K562 (cell line): ENCODE data around the gene NISCH. TPM values are rescaled to one million over a fixed set of nuclear protein-coding genes. Genes with fewer than 3 reads are reported as not detected.

Experiments used
- ATAC-seq: fragments of 200-7000 bp; cut with Tn5 transposase; 3 replicates; pipeline ENCODE4 v1.9.1; 2020; ENCODE audit warnings: moderate library complexity
- BruUV-seq: library from RNA; stranded (reverse); fragments of 400-500 nt; replicated peaks from 2 replicates; lab custom pipeline; 2021; lab: Mats Ljungman, UMichigan
- CTCF ChIA-PET: fragments of 300-600 bp; formaldehyde crosslinking; extraction: SDS; loops from one replicate; lab custom pipeline; 2021; ENCODE audit warnings: low intra/inter-chr PET ratio; lab: Yijun Ruan, JAX
- POLR2A ChIA-PET: fragments of 300-600, 350-650 bp; sonication (Branson Sonifier 250); formaldehyde crosslinking; extraction: SDS; loops from one replicate; lab custom pipeline; 2021; ENCODE audit warnings: antibody characterized with exemption, inconsistent platforms; lab: Yijun Ruan, JAX
- DNase-seq, 4 experiments: peaks; one replicate each; pipeline versions ENCODE4 v3.0.0 to v3.0.0-alpha.2; 2011 to 2018; ENCODE audit warnings: low spot score in 3 of 4, mixed read lengths in 3 of 4; ENCODE audit errors: extremely low read depth in 1 of 4
- FAIRE-seq: peaks from 2 replicates; lab custom pipeline; 2011; peaks lifted over from hg19 to GRCh38; lab: Jason Lieb, UNC
- H2AFZ ChIP-seq: 2 replicates; pipeline ENCODE4 v1.6.0; 2011; ENCODE audit warnings: low read depth, low read length, control low read depth, inconsistent platforms
- H3K27ac ChIP-seq: fragments of 200-600 bp; 3 replicates; pipeline ENCODE4 v1.8.0; 2011; ENCODE audit warnings: low read depth, mild to moderate bottlenecking, control low read depth, inconsistent platforms, low read length, moderate library complexity, mixed read lengths; ENCODE audit errors: extremely low read depth
- H3K27me3 ChIP-seq, 2 experiments: fragments of 300-600 bp in 1 of 2; 2 replicates in 1 of 2; 3 replicates in 1 of 2; pipeline versions ENCODE4 v1.6.0 to v1.8.0; 2011; ENCODE audit warnings: inconsistent platforms in 2 of 2, low read length in 2 of 2, mild to moderate bottlenecking in 1 of 2, mixed read lengths in 1 of 2, moderate library complexity in 1 of 2; ENCODE audit not compliant: control insufficient read depth in 2 of 2, insufficient read depth in 2 of 2
- H3K36me3 ChIP-seq: fragments of 300-600 bp; 3 replicates; pipeline ENCODE4 v1.8.0; 2011; ENCODE audit warnings: mild to moderate bottlenecking, low read length, inconsistent platforms; ENCODE audit not compliant: control insufficient read depth, insufficient read depth
- H3K4me1 ChIP-seq, 2 experiments: fragments of 200-600 bp in 1 of 2; replicated peaks in 1 of 2; 2 replicates in 1 of 2; 3 replicates in 1 of 2; pipeline versions ENCODE4 v1.5.1 to v1.8.0; 2011; ENCODE audit warnings: inconsistent platforms in 2 of 2, low read length in 2 of 2, mild to moderate bottlenecking in 1 of 2, mixed read lengths in 1 of 2, moderate library complexity in 1 of 2; ENCODE audit not compliant: control insufficient read depth in 2 of 2, insufficient read depth in 2 of 2
- H3K4me2 ChIP-seq: 2 replicates; pipeline ENCODE4 v1.6.1; 2011; ENCODE audit warnings: low read length, control low read depth, inconsistent platforms, mixed read lengths; ENCODE audit not compliant: insufficient read depth
- H3K4me3 ChIP-seq: fragments of 200-600 bp; sonication (generic), shearing (Covaris generic); 2 replicates; pipeline ENCODE4 v1.5.1; 2016; ENCODE audit warnings: control low read depth, inconsistent platforms
- H3K79me2 ChIP-seq: fragments of 200-600 bp; 3 replicates; pipeline ENCODE4 v1.8.0; 2011; ENCODE audit warnings: low read length, inconsistent platforms; ENCODE audit not compliant: control insufficient read depth, insufficient read depth
- H3K9ac ChIP-seq, 2 experiments: 2 replicates each; pipeline versions ENCODE4 v1.6.0 to v1.6.1; 2011; ENCODE audit warnings: low read depth in 2 of 2, low read length in 2 of 2, control low read depth in 1 of 2, inconsistent platforms in 1 of 2, mild to moderate bottlenecking in 1 of 2, mixed read lengths in 1 of 2; ENCODE audit not compliant: insufficient read depth in 1 of 2
- H3K9me1 ChIP-seq: one replicate; pipeline ENCODE4 v1.6.0; 2011; ENCODE audit warnings: inconsistent platforms, mild to moderate bottlenecking, low read length, moderate library complexity; ENCODE audit not compliant: control insufficient read depth, insufficient read depth
- H3K9me3 ChIP-seq: replicated peaks from 2 replicates; pipeline ENCODE4 v1.5.1; 2011; ENCODE audit warnings: low read depth, low read length, inconsistent platforms; ENCODE audit not compliant: control insufficient read depth, insufficient read depth
- H4K20me1 ChIP-seq: replicated peaks from 2 replicates; pipeline ENCODE4 v1.6.1; 2011; ENCODE audit warnings: low read length, inconsistent platforms, mixed read lengths; ENCODE audit not compliant: control insufficient read depth, insufficient read depth
- ATF4 ChIP-seq: fragments of 450-650 bp; formaldehyde crosslinking; IDR thresholded peaks from 2 replicates; pipeline ENCODE4 v1.4.0; 2022; ENCODE audit warnings: mild to moderate bottlenecking, moderate library complexity
- CC2D1A ChIP-seq: fragments of 450-650 bp; IDR thresholded peaks from 2 replicates; pipeline ENCODE4 v1.6.1; 2017; ENCODE audit warnings: mild to moderate bottlenecking
- GTF3C2 ChIP-seq: IDR thresholded peaks from 3 replicates; pipeline ENCODE4 v1.6.1; 2011; ENCODE audit warnings: borderline replicate concordance, mild to moderate bottlenecking, moderate library complexity; ENCODE audit not compliant: insufficient read length; ENCODE audit errors: extremely low read depth
- KAT8 ChIP-seq: fragments of 450-650 bp; IDR thresholded peaks from 2 replicates; pipeline ENCODE4 v1.6.1; 2016; ENCODE audit warnings: low read depth, mild to moderate bottlenecking
- MITF ChIP-seq: IDR thresholded peaks from 2 replicates; pipeline ENCODE4 v1.6.1; 2014; ENCODE audit warnings: antibody characterized with exemption
- SIN3A ChIP-seq, 2 experiments: fragments of 150-350 bp in 1 of 2; IDR thresholded peaks; 2 replicates each; pipeline ENCODE4 v1.6.1; 2011 to 2016; ENCODE audit warnings: borderline replicate concordance in 2 of 2, low read depth in 2 of 2, low read length in 2 of 2, mild to moderate bottlenecking in 2 of 2, moderate library complexity in 2 of 2; ENCODE audit not compliant: control insufficient read depth in 1 of 2
- TEAD2 ChIP-seq: fragments of 450-650 bp; IDR thresholded peaks from 2 replicates; pipeline ENCODE4 v1.6.1; 2016; ENCODE audit warnings: missing genetic modification characterization, control low read depth, missing compliant biosample characterization
- TRIM28 ChIP-seq: fragments of 450-650 bp; IDR thresholded peaks from 2 replicates; pipeline ENCODE4 v1.6.1; 2017
- ZEB2 ChIP-seq: fragments of 450-650 bp; IDR thresholded peaks from 2 replicates; pipeline ENCODE4 v1.6.1; 2016
- ZKSCAN1 ChIP-seq: fragments of 150-350 bp; IDR thresholded peaks from 2 replicates; pipeline ENCODE4 v1.6.1; 2016; ENCODE audit warnings: low read depth, low read length
- ZNF143 ChIP-seq: sonication (generic); formaldehyde crosslinking; IDR thresholded peaks from 2 replicates; pipeline ENCODE4 v1.9.0; 2022; ENCODE audit warnings: mild to moderate bottlenecking, missing genetic modification reagents
- ZNF347 ChIP-seq: fragments of 450-650 bp; formaldehyde crosslinking; IDR thresholded peaks from 2 replicates; pipeline ENCODE4 v1.4.0; 2020; ENCODE audit warnings: low read depth, mild to moderate bottlenecking, moderate library complexity
- ZNF384 ChIP-seq: IDR thresholded peaks from 2 replicates; pipeline ENCODE4 v1.6.1; 2012; ENCODE audit warnings: low read depth, low read length, improper control_type of control experiment
- ZNF444 ChIP-seq: fragments of 250-450 bp; sonication (Bioruptor Pico); IDR thresholded peaks from 2 replicates; pipeline ENCODE4 v1.4.0; 2020; ENCODE audit warnings: mild to moderate bottlenecking, moderate library complexity
- WGBS: fragments of 100-300 bp; shearing (Covaris generic); methylation state at CpG from one replicate; pipeline ENCODE4 v1.1.6; 2016; ENCODE audit warnings: low coverage, mixed read lengths; ENCODE audit not compliant: insufficient coverage; ENCODE audit errors: missing lambda C conversion rate; 5-methylcytosine and 5-hydroxymethylcytosine counted together
- in situ Hi-C: fragments of 300-500 bp; cut with MboI; formaldehyde crosslinking; loops from 4 replicates; pipeline ENCODE4 v1.15.0; 2018; ENCODE audit warnings: inconsistent platforms, mixed read lengths
- intact Hi-C: fragments of 100-400 bp; cut with micrococcal nuclease; formaldehyde crosslinking; loops from 2 replicates; pipeline ENCODE4 v1.14.2; 2022
- polyA plus RNA-seq, 8 experiments: library from polyadenylated mRNA; depleted of rRNA in 4 of 8; stranded (reverse) in 5 of 8; unstranded in 3 of 8; fragments of >200 nt; fragmentation: Nextera tagmentation in 2 of 8; fragmentation: Illumina TruSeq in 1 of 8; extraction: Ambion mirVana in 2 of 8; extraction: Trizol in 1 of 8; gene quantifications; 2 replicates each; pipeline versions ENCODE4 v1.2.1 to v1.2.3, GENCODE V29; 2011 to 2014; ENCODE audit warnings: inconsistent platforms in 1 of 8, missing spikeins in 1 of 8
- total RNA-seq, 7 experiments: library from RNA; depleted of rRNA in 6 of 7; stranded (reverse); fragments of >200 nt in 6 of 7; fragmentation: Illumina TruSeq in 2 of 7; extraction: Trizol in 2 of 7; gene quantifications; 2 replicates each; pipeline versions ENCODE4 v1.2.1 to v1.2.3, GENCODE V29; 2011 to 2021; ENCODE audit warnings: low replicate concordance in 1 of 7
- TF ChIP-seq, protein P1 (sequence below): fragments of 250-450 bp; sonication (Bioruptor Pico); IDR thresholded peaks from 2 replicates; pipeline ENCODE4 v1.8.0; 2022; ENCODE audit warnings: inconsistent platforms
- TF ChIP-seq, protein P2 (sequence below): fragments of 250-450 bp; sonication (Bioruptor Pico); IDR thresholded peaks from 2 replicates; pipeline ENCODE4 v1.4.0; 2020

NISCH gene
- total and polyA plus RNA-seq, 9 of the 15 experiments (the other 6 are each of a cell fraction or from before 2014, with no cell fraction given): 0.44 to 43.5 (median 23.4) TPM

DNA sequence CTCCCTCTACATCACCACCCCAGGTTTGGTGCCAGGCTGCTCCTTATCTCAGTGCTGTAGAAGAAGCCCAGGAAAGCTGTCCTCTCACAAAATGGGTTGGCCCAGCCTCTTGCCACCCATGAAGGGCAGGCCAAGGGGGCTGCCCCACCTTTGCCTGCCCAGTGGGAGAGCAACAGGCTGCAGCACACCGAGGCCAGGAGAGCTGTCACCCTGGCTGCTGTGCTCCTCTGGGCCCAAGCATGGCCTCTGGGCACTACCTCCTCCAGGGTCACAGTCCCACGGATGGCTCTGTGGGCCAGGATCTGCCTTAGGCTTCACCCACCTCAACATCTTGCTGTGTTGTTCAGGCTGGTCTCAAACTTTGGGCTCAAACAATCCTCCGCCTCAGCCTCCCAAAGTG lies 33.3 kb downstream of the NISCH start:
- intact Hi-C loops: no loop called here
- DNase-seq (no peak), FAIRE-seq (no peak), ATAC-seq (no peak)
- BruUV-seq: no TSS peak
- WGBS: 88% methylated on average over 3 of the region's 3 CpGs
- no peak overlapping the region for H3K27ac ChIP-seq
- CTCF ChIA-PET: no interaction called here
- no peaks in the 10 kb centered on the region for H3K9me1 ChIP-seq
- no peak overlapping the region for H2AFZ ChIP-seq
- no peaks in the 10 kb centered on the region for H3K27me3 ChIP-seq
- H3K9me3 ChIP-seq: no peaks in the 10 kb centered on the region
- POLR2A ChIA-PET: interaction anchor here (0.5 to 1.4 kb wide), 3 partner anchors 30 to 301 kb away, joined by 3 to 7 read pairs (median 3); no protein-coding TSS in a partner anchor
- H3K79me2 ChIP-seq: no peaks in the 10 kb centered on the region
- H4K20me1 ChIP-seq: no peaks in the 10 kb centered on the region; the same call in 1 of the 2 replicates
- no peak overlapping the region for H3K4me3 ChIP-seq
- no peak overlapping the region for H3K4me2 ChIP-seq
- H3K9ac ChIP-seq: no peak overlapping the region
- in situ Hi-C loops: no loop called here
- H3K36me3 ChIP-seq: peaks cover 60% of the 10 kb centered on the region; the same call in 2 of the 3 replicates
- H3K4me1 ChIP-seq: peaks cover 0 to 16% of the 10 kb centered on the region in 2 experiments; a peak in 1 of 5 replicates
- TF ChIP-seq ZEB2 (no peak), ATF4 (CRISPR knock-in tag) (no peak), ZKSCAN1 (no peak), TRIM28 (no peak), MITF (no peak), KAT8 (no peak), CC2D1A (no peak), SIN3A (IDR thresholded peaks at IDR 0.05; ENCODE audit: borderline replicate concordance in 2 of 2, control insufficient read depth in 1 of 2, low read depth in 2 of 2, low read length in 2 of 2) (no peak), ZNF384 (no peak), TEAD2 (tag) (no peak), ZNF143 (CRISPR knock-in tag) (no peak), ZNF444 (no peak), GTF3C2 (no peak), ZNF347 (CRISPR knock-in tag) (no peak)
- TF ChIP-seq, protein P1, sequence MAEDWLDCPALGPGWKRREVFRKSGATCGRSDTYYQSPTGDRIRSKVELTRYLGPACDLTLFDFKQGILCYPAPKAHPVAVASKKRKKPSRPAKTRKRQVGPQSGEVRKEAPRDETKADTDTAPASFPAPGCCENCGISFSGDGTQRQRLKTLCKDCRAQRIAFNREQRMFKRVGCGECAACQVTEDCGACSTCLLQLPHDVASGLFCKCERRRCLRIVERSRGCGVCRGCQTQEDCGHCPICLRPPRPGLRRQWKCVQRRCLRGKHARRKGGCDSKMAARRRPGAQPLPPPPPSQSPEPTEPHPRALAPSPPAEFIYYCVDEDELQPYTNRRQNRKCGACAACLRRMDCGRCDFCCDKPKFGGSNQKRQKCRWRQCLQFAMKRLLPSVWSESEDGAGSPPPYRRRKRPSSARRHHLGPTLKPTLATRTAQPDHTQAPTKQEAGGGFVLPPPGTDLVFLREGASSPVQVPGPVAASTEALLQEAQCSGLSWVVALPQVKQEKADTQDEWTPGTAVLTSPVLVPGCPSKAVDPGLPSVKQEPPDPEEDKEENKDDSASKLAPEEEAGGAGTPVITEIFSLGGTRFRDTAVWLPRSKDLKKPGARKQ: no peak
- TF ChIP-seq, protein P2, sequence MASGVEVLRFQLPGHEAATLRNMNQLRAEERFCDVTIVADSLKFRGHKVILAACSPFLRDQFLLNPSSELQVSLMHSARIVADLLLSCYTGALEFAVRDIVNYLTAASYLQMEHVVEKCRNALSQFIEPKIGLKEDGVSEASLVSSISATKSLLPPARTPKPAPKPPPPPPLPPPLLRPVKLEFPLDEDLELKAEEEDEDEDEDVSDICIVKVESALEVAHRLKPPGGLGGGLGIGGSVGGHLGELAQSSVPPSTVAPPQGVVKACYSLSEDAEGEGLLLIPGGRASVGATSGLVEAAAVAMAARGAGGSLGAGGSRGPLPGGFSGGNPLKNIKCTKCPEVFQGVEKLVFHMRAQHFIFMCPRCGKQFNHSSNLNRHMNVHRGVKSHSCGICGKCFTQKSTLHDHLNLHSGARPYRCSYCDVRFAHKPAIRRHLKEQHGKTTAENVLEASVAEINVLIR: no peak
